ENCODE data around the gene VBP1.
"Not testable (repeated sequence)": the region's sequence is repeated elsewhere in the genome, so short reads cannot be mapped to it uniquely, and the experiment has no call there.

VBP1 gene

DNA sequence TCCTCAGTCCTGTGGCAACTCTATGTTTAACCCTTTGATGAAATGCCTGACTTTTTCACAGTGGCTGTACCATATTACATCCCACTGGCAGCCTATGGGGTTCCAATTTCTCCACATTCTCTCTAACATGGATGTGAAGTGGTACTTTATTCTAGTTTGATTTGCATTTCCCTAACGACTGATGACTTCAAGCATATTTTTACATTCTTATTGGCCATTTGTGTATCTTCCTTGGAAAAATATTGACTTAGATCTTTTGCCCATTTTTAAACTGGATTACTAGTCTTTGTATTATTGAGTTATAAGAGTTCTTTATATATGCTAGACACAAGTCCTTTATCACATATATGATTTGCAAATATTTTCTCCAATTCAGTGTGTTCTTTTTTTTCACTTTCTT, 50.2 kb downstream of the VBP1 start:
- DNase-seq, result no peak

DNA sequence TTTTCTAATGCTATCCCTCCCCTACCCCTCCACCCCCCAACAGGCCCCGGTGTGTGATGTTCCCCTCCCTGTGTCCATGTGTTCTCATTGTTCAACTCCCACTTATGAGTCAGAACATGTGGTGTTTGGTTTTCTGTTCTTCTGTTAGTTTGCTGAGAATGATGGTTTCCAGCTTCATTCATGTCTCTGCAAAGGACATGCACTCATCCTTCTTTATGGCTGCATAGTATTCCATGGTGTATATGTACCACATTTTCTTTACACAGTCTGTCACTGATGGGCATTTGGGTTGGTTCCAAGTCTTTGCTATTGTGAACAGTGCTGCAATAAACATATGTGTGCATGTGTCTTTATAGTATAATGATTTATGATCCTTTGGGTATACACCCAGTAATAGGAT, 51.7 kb downstream of the VBP1 start:
- DNase-seq, result not testable (repeated sequence)

GRCh38 chrX:155270969-155271368, 54.7 kb downstream of the VBP1 start:
- DNase-seq, result no peak

DNA sequence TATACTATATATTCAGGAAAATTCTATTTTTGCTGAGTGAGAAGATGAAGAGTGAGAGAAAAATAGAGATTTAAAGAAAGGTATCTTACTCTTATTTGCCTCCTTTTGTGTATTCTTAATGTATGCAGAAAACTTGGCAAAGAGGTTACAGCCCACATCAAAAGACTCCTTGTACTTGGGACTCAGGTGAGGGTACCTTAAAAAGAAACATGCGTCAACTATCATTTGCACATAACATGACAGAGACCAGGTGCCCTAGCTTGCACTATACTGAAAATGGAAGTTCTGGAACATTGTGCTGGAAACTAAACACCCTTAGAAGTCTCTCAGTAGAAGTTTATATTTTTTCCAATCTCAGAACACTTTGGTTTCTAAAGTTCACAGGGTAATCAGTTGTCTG, 63.6 kb downstream of the VBP1 start:
- peak; percentile 1 for DNase-seq

Data from central memory CD4-positive, alpha-beta T cell (primary cell).